SK-N-SH (cell line): ENCODE data around the gene HMOX2.

Source experiments
- CTCF ChIP-seq: fragments of 200-600 bp; sonication (generic); IDR thresholded peaks from 2 replicates; pipeline ENCODE4 v1.6.1; 2017; ENCODE audit warnings: antibody characterized with exemption, mild to moderate bottlenecking, moderate library complexity
- FOSL2 ChIP-seq: IDR thresholded peaks from 2 replicates; pipeline ENCODE4 v1.4.0; 2012; ENCODE audit warnings: low read depth, mild to moderate bottlenecking, moderate library complexity, borderline replicate concordance
- PBX3 ChIP-seq: IDR thresholded peaks from 2 replicates; pipeline ENCODE4; 2012
- TF ChIP-seq, protein P1 (sequence below): IDR thresholded peaks from 2 replicates; pipeline ENCODE4 v1.6.1; 2012; ENCODE audit warnings: mild to moderate bottlenecking, low read depth, low read length, moderate library complexity

DNA sequence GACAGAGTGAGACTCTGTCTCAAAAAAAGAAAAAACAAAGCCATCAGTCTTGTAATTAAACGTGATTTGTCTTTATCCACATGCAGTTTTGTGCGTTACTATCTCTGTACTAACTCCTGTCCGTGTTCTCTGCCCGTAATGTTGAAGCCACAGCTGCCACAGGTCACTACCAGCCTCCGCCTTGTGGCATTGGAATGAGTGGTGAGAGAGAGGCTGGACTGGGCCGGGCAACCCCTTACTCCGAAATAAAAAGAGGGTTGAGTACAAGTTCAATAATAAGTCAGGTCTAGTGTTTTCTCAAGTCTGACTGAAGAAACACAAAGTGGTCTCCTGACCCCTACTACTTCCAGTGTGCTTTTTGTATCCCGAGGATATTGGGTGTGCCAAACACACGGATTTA, 45.2 kb upstream of the HMOX2 start:
- TF ChIP-seq PBX3 (no peak), FOSL2 (no peak), CTCF (no peak)
- TF ChIP-seq, protein P1, sequence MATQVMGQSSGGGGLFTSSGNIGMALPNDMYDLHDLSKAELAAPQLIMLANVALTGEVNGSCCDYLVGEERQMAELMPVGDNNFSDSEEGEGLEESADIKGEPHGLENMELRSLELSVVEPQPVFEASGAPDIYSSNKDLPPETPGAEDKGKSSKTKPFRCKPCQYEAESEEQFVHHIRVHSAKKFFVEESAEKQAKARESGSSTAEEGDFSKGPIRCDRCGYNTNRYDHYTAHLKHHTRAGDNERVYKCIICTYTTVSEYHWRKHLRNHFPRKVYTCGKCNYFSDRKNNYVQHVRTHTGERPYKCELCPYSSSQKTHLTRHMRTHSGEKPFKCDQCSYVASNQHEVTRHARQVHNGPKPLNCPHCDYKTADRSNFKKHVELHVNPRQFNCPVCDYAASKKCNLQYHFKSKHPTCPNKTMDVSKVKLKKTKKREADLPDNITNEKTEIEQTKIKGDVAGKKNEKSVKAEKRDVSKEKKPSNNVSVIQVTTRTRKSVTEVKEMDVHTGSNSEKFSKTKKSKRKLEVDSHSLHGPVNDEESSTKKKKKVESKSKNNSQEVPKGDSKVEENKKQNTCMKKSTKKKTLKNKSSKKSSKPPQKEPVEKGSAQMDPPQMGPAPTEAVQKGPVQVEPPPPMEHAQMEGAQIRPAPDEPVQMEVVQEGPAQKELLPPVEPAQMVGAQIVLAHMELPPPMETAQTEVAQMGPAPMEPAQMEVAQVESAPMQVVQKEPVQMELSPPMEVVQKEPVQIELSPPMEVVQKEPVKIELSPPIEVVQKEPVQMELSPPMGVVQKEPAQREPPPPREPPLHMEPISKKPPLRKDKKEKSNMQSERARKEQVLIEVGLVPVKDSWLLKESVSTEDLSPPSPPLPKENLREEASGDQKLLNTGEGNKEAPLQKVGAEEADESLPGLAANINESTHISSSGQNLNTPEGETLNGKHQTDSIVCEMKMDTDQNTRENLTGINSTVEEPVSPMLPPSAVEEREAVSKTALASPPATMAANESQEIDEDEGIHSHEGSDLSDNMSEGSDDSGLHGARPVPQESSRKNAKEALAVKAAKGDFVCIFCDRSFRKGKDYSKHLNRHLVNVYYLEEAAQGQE, result no peak
